Amniotic epithelial cell (primary cell): ENCODE data around the gene NBDY.
"Not testable (repeated sequence)": the region's sequence is repeated elsewhere in the genome, so short reads cannot be mapped to it uniquely, and the experiment has no call there.

ENCODE experiments used
- DNase-seq: peaks from one replicate; pipeline ENCODE4 v3.0.0-alpha.2; 2010; ENCODE audit warnings: low read depth

The NBDY gene, protein sequence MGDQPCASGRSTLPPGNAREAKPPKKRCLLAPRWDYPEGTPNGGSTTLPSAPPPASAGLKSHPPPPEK

DNA sequence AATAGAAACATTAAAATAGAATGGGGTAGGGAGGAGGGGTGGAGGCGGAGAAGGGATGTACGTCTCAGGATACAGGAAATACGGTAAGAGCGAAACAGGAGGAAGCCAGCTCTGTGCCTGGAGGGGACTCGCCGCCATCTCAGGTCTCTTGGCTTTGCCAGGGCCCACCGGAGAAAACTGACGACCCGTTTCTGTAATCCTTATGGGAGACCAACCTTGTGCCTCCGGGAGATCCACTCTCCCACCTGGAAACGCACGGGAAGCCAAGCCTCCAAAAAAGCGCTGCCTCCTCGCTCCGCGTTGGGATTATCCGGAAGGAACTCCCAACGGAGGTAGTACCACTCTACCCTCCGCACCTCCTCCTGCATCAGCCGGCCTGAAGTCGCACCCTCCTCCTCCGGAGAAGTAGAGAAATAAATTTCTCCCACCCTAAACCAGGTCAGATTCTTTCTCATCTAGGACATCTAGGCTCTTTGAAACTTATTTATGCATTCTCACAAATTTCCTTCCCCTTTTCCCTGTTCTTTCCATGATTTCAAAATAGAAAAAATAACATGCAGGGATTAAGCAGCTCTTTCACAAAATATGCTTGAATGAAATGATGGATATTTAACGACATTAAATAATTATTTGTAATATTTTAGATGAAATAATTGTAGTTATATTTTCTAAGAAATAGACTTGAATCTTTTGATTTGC, at the start of gene NBDY:
TSS of gene NBDY (plus strand) at position 92 of the 699 bp plus-strand sequence. CDS start at position 203, 111 bp downstream.
- peak; percentile 57 for DNase-seq

DNA sequence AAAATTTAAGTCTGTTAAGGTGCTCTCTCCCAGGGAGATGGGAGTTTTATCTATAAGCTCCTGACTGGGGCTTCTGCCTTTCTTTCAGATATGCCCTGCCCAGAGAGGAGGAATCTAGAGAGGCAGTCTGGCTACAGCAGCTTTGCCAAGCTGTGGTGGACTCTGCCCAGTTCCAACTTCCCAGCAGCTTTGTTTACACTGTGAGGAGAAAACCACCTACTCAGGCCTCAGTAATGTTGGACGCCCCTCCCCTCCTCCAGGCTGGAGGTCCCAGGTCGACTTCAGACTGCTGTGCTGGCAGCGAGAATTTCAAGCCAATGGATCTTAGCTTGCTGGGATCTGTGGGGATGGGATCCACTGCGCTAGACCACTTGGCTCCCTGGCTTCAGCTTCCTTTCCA, 24.5 kb upstream of the NBDY start:
- not testable (repeated sequence) for DNase-seq

DNA sequence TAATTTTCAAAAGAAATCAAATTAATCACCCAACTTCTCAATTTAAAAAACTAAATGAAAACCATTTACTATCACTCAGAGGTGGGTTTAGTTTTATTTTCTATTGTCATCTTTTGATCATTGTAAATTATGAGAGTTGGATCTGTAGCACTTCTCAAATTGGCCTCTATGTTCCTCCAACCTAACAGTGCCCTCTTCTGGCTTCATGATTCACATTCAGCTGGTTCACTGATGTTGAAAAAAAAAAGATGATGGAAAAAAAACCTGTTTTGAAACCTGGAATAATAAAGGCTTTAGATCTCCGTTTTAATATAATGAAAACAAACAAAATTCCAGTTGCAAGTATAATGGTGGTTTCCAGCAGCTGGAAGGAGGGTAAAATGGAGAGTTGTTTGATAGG, 2.4 kb upstream of the NBDY start:
- peak; percentile 54 for DNase-seq

DNA sequence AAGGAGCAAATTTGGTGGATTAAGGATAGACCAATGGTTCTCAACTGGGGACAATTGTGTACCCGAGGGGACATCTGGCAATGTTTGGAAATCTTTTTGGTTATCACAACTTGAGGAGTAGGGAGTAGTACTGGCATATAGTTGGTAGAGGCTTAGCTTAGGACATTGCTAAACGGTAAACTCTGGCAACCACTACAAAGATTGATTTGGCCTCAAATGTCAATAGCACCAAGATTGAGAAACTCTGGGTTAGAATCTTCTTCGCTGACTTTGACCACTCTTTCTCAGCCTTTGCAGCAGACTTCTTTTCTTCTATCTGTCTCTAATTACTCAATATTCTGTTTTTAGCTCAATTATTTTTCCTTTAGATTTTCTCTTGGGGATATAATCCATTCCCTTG, 1.5 kb upstream of the NBDY start:
- no peak for DNase-seq

DNA sequence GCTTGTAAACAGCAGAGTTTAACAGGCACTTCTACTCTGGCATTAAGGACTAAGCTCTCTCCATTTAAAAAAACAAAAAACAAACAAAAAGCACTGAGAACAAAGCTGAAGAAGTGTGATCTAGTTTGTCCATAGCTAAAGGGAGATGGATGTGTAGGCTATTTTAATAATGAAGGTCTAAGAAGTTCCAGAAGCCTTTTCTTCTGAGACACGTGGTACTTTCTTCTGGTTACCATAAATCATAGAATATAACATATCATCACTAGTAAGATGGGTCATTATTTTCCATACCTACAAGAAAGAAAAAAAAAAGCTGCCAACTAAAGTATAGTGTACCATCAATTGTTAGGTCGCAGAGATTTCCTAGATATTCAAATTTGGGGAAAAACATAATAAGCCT, 722 bp upstream of the NBDY start:
- DNase-seq: peak; percentile 33

DNA sequence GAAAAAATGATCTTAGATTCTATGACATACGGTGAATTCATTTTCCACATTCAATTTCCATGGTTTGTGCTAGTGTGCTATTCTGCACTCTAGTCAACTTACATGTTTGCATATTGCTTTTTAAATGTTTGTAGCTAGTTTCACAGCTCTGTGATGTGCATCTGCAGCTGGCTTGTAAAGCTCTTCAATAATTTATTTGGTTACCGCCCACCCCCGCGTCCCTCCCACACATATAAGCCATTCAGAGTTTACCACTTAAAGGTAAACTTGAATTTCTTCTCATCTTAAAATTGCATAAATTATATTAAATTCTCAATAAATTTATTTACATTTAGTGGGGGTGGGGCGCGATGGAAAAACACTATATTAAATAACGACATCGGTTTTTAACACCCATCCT, 291 bp upstream of the NBDY start:
- peak; percentile 40 for DNase-seq

DNA sequence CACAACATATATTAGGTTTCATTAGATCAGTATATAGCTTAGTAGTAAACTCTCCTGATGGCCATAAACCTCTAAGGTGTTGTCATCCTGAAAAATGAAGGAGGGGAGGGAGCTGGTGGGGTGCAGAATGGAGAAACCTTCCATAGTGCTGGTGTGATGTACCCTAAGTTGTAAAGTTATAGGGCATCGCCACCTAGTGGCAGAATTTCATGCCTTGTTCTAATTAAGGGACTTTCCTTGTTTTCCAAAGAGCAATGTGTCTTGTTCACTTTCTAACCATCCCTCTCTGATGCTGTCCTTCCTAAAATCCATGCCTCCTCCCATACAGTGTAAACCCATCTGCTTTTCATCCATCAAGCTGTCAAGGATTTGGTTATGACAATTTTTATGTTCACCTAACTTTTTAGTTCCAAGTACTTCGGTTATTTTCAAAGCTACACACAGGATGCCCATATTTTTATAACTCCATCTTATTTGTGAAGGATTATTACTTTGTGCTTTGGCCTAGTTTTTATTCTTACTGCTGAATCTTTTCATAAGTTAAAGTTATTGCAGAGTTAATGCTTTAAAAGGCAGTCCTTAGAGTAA, 4.5 kb downstream of the NBDY start:
- DNase-seq: peak; percentile 40

DNA sequence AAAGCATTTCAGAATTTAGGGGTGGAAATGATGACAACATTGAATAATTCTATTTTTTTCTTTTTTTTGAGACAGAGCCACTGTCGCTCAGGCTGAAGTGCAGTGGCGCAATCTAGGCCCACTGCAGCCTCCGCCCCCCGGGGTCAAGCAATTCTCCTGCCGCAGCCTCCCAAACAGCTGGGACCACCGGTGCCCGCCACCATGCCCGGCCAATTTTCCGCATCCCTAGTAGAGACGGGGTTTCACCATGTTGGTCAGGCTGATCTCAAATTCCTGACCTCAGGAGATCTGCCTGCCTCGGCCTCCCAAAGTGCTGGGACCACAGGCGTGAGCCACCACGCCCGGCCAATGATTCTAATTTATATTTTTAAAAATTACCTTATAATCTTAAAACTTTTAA, 7.2 kb downstream of the NBDY start:
- no peak for DNase-seq

DNA sequence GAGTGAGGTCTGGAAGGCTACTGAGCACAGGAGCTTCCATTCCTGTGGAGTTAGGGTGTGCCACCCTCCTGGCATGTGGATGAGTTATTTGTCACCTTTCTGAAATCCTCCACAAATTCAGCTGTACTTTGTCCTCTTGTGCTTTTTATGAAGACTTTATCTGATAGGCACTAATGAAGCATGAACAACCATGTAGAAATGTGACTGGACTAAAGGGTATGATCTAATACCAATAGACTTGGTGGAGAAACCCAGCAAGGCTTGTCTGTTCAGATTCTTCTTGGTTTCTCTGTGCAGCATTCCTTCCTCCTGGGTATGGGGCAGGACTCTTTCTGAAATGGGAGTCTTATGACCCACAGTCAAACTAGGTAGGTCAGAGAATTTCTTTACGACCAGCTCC, 9.6 kb downstream of the NBDY start:
- no peak for DNase-seq

DNA sequence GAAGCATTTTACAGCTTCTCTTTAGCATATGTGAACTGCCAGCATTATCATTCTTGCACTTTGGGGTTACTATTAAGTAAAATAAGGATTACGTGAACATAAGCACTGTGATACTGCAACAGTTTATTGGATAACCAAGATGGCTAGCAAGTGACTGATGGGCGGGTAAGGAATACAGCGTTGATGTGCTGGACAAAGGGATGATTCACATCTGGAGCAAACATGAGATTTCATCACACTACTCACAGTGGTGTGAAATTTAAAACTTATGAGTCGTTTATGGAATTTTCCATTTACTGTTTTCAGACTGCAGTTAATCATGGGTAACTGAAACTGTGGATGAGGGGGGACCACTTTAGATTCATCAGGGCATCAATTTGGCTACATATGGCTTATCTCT, 16.0 kb downstream of the NBDY start:
- peak; percentile 88 for DNase-seq

DNA sequence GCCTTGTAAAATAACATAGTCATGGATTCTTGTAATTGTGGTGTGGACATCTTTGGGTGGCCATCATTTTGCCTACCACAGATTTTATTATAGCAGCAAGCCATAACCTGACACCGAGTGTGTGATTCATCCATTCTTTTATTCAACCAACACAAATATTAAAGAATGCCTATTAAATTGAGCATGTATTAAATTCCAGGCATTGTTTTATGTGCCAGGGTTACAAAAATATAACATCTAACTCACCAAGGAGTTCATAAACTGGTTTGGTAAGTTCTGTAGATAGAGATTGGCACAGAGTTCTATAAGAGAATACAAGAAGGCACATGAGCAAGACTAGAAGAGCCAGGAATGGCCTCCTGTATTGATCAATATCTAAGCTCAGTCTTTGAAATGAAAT, 18.0 kb downstream of the NBDY start:
- no peak for DNase-seq

DNA sequence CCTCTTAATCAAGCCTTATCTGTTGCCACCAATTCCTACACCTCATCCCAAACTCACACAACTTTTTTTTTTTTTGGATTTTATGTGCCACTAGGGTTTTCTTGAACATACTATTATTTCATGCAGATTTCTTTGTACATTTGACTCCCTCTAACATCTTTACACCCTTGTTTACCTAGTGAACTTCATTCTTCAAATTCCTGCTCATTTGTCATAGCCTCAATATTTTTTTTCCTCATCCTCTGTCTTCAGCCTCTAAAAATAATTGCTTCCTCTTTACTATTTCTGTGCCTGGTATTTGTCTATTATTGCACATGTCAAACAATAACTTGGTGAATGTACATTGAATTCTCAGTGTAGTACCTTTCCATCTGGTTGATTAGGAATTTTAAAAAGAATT, 22.0 kb downstream of the NBDY start:
- peak; percentile 31 for DNase-seq

DNA sequence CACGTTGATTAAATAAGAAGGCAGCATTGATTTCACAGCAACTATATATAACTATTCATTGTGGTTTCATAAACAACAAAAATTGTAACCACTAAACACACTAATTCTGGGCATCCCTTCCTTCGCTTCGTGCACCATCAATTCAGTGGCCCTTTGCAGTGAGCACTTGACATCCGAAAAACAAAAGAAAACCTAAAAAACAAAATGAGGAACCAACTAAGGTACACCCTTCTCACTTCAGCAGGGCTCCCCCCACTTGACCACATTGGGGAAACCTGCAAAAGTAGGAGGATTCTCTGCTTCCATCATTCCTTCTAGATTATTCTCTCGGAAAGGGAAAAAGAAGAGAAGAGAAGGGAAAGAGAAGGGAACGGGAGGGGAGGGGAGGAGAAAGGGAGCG, 28.3 kb downstream of the NBDY start:
- no peak for DNase-seq

DNA sequence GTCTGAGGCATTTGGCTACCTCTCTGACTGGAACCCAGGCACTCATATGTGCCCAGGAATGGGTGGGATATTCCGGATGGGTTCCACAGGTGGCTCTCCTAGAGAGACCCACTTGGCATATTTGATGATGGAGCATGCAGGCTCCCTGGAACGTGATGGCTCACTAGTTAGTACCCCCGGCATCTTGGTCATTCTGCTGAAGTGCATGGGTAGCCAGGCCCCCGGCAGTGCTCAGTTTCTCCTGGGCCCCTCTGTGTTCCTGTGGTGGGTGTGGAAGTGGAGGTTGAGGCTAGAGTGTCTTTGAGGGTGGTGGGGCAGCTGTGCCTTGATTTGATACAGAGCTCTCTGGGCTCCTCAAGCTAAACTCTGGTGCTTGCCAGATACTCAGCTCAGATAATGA, 29.4 kb downstream of the NBDY start:
- no peak for DNase-seq

DNA sequence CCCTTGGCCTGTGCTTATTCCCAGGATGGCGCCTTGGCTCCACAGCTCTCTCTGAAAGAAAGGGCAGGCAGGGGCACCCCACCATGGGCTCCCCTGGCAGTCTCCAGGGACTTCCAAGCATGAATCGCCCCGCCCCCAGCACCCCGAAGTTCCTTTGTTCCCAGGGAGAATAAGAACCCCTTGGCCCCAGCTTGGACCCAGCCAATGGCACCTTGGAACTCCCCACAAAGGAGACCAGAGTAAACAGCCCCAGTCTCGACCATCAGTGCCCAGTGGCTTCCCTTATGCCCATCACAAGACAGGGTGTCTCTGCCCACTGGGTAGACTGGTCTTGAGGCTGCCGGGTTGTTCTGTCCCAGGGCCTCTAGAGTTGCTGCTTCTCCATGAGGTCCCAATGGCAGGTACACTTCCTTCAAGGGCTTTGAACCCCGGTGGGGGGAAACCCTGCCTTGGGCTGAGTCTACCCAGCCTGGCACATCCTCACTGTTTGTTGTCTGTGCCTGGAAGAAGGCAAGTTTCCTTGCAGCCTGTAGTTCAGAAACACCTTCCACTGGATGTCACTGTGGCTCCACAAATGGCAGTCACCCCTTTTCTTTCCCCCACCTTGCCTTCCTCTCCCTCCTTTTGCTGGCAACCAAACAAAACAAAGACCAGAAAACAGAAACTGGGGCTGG, 30.8 kb downstream of the NBDY start:
- no peak for DNase-seq

DNA sequence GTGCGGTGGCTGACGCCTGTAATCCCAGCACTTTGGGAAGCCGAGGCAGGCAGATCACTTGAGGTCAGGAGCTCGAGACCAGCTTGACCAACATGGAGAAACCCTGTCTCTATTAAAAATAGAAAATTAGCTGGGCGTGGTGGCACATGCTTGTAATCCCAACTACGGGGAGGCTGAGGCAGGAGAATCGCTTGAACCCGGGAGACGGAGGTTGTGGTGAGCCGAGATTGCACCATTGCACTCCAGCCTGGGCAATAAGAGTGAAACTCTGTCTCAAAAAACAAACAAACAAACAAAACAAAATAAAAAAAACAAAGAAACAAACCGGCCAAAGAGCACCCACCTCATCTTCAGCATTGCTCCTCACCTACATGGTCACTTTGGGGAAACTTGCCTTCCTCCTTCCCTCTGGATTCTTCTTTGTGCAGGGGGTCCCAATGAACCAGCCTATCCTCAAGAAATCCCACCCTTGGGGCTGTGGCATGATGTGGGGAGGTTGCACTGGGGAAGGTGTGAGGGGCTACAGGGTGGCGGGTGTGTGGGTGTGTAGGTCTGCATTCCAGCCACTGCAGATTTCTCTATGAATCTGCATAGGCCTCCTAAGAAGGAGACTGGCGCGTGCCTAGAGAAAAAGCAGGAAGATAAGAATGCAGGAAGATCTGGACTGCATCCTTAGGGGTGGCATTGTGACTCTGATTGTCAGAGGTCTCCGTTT, 31.5 kb downstream of the NBDY start:
- not testable (repeated sequence) for DNase-seq

DNA sequence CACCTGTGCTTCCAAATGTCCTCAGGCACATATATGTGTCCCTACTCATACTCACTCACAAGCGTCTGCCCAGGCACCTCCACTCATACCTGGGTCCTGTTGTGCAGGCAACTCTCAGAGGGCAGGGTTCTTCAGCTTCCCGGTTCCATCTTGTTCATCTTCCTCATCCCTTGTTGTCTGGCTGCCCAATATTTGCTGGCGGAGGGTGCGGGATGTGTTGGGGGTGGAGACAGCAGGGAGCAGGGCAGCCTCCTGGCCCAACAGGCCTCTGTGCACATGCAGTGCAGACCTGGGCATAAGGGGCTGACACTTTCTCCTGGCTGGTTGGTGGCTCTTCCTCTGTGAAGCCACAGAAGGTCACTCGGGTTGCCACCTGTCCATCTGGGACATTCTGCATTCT, 32.1 kb downstream of the NBDY start:
- DNase-seq: no peak

DNA sequence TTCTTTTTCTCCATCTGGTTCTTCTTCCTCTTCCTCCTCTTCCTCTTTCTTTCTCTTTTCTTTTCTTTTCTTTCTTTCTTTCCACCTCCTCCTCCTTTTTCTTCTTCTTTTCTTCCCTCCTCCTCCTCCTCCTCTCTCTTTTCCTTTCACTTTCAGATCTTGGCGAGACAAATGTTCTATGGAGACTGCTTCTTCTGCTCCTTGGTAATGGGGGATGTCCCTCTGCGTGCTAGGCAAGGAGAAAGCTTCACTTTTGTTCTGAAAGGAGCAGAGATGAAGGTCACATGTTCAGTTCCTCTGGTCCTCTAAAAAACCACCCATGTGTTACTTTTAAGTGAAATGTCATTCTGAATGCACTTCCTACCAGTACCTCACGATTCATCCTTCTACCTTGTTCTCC, 33.2 kb downstream of the NBDY start:
- no peak for DNase-seq

DNA sequence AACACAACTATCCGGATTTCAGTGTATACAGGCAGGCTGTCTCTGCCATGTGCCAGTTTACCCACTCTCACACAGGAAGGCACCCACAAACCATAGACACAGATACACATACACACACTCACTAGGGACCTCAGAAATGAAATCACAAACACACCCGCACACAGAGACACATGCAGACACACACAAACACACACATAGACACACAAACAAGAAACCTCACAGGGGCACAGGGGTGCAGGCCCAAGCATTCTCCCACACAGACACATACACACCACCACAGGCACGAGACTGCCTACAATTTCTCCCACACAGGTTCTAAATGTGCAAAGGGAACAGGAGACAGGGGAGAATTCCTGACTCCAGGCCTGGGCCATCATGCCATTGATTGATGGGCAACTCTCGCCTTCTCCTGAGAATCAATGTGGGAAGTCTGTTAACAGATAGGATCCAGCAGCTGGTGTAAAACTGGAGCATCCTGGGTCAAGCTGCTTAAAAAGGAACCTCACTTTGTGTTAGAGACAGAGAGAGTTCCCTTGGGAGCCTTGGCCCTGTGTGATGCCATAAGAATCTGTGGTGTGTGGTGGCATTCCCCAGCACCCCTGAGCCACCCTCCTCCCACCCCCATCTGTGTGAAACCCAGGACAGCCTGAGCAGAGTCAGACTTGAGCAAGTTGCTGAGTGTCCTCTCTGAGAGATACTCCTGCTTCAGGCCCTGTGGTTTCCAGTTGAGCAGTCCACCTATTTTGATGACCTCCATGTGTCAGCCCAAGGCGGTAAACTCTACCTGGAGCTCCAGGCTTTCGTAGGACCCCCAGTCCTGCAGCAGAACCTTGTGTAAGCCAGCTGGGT, 33.9 kb downstream of the NBDY start:
- no peak for DNase-seq

DNA sequence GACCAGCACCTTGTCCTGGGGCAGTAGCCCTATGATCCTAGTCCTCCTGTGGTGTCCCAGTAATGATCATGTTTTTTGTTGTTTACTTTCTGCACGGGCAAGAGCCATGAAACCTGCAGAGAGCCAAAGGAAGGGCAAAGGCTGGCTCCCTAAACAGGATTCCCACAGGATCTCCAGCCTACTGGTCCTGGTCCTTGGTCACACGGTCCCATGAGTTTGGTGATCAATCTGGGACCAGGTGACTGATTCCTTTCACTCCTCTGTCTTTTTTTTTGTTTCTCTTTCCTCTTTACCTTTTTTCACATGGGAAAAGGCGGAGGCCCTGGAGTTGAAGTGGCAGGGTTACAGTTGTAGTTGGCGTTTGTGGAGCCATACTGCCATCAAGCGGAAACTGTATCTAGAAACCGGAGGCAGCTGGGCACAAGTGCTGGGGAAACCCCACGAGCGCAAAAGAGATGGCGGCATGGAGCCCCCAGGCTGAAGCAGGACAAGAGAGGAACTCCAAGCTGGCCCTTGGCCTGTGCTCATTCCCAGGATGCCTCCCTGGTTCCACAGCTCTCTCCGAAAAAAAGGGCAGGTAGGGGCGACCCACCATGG, 34.6 kb downstream of the NBDY start:
- no peak for DNase-seq
